ENCODE measurements around the gene TSPAN7.

TSPAN7 gene

GRCh38 chrX:38561126-38561868 is at the start of gene TSPAN7:
TSS of gene TSPAN7 (plus strand) at chrX:38561542. CDS start at chrX:38561547, 5 bp downstream.
- peak; percentile 90 for DNase-seq

DNA sequence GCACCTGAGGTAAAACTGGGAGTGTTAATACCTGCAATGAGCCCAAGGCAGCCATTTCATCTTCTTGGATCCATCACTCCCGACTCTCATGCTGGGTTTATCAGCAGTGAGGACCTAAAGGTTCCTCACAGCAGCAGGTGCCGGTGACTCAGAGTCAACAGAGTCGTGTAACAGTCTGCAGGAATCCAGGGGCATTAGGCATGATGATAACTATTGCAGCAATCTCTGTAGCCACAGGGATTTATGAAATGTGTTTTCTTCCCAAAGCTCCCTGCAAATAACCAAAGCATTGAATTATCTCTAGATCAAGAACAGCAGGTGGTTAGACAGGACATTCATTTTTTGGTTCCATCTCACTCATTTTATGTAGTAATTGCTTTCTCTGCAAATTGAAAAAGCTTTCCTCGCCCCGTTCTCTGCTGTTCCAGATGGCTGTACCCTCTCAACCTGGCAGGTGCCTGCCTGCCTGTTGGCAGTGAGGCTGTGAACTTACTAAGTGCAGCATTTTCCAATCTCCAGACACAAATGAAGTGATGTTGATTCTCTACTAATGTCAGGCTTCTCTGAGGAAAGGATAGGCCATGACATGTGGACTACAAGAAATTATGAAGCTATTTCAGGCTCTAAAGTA is 48.1 kb upstream of the TSPAN7 start:
- no peak for DNase-seq

GRCh38 chrX:38514016-38514854 is 47.1 kb upstream of the TSPAN7 start:
- DNase-seq: no peak

GRCh38 chrX:38515291-38515690 is 46.1 kb upstream of the TSPAN7 start:
- no peak for DNase-seq

DNA sequence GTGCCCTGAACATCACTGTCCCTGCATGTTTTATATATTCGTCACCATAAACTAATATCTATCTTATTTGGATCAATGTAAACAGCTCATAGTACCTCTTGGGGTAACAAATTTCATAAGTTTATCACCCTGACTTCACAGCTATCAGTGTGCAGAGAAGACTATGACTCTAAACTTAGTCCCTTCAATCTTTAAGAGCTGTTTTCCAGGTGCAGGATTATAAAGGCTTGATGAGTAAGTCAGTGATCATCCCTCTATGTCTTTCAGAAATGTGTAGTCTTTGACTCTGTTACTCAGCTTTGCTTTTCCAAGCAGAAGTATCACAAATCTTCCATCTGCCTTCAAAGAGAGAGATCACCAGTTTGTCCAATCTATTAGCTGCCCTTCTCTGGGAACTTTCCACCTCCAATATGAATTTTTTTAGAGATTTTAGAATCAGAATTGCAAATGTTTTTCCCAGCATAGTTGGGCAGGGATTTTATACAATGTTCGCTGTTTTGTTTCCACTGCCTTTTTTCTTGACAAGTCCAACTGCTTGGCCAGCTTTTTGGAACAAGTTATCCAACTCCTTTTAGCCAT is 45.1 kb upstream of the TSPAN7 start:
- DNase-seq: no peak

- DNase-seq: no peak
Observed at GRCh38 chrX:38519651-38520050, 41.7 kb upstream of the TSPAN7 start.

GRCh38 chrX:38538134-38538533 is 23.2 kb upstream of the TSPAN7 start:
- DNase-seq: no peak

GRCh38 chrX:38539748-38540147 is 21.6 kb upstream of the TSPAN7 start:
- DNase-seq: no peak

- no peak for DNase-seq
Observed at GRCh38 chrX:38548508-38548907, 12.8 kb upstream of the TSPAN7 start.

- DNase-seq: no peak
Observed at GRCh38 chrX:38552721-38553120, 8.6 kb upstream of the TSPAN7 start.

GRCh38 chrX:38558686-38559085 is 2.7 kb upstream of the TSPAN7 start:
- DNase-seq: no peak

DNA sequence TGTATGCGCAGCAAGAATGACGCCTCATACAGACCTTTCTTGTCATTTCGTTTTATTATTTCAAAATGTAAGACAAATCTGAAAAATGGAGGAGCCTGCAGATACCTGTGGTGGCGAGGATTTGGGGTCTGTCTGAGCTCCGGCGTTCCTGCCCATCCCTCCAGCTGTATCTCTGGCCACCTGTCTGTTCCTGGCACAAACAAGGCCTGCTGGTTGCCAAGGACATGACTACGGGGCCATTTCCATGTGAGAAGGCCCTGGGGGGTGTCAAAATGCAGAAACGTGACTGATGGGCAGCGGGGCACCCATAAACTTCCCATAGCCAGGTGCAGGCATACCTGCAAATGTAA is 591 bp upstream of the TSPAN7 start:
- DNase-seq: no peak

DNA sequence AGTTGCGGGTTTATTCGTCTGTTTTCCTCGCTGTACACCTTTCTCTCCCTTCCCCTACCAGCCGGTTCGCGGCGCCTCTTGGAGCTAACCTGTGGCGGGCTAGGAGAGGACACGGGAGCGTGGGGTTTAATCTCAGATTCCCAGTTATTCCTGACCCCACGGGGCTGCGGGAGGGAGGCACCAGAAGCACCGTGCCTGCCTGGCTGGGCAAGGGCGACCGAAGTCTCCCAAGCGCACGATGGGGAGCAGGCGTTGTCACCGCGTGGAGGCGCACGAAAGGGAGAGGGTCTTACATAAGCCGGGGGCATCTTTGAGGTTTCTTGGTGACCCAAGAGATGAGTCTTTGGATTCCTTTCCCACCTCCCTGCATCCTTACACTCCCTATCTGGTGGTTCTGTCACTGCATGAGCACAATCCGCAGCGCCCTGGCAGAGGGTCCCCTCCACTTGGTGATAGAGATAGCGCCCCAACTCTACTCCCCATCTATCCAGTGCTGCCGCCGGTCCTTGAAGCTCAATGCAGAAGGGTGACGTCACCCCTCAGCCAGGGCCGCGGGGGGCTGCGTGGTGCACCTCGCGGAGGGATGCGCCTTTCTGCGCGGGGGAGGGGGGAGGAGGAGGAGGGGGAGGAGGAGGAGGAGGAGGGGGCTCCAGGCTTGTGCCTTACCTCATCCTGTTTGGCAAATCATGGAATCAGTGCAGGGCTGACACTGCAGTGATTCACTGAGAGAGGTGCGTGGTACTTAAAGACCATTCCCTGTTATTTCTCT is 793 bp downstream of the TSPAN7 start:
- DNase-seq: peak; percentile 61

DNA sequence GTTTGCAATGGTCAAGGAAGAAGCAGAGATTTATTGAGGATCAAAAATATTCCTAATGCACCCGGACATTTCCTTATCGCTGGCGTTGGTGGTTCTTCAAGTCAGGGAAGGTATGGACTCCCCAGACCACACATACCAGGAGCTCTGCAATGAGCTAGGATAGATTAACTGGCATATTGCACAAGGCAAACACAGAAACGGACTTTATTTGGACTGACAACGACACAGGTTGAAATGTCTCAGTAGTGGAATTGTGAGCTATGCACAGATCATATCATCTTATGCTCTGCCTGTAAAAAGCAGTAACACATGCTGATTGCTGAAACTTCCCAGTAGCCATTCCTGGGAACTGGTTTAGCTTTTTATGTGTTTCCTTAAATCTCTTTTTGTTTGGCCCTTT is 1.7 kb downstream of the TSPAN7 start:
- no peak for DNase-seq

- DNase-seq: no peak
Observed at GRCh38 chrX:38570396-38570795, 9.1 kb downstream of the TSPAN7 start.

DNA sequence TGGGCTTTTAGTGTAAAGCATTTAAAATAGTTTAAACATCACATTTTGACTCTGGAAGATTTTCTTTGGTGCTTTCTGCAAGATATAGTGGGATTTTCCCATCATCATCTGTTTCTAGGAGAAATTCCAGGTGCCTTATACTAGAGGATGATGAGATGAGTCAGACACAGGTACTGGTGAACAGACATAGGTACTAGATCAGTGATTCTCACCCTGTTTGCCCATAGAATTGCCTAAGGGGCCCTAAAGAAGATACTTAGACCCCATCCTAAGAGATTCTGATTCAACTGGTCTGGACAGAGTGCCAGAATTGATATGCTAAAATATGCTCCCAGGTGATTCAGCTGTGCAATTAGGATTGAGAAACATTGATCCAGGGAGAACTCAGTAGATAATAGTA is 9.7 kb downstream of the TSPAN7 start:
- DNase-seq: no peak

GRCh38 chrX:38574858-38575257 is 13.5 kb downstream of the TSPAN7 start:
- no peak for DNase-seq

GRCh38 chrX:38575888-38576287 is 14.5 kb downstream of the TSPAN7 start:
- DNase-seq: no peak

DNA sequence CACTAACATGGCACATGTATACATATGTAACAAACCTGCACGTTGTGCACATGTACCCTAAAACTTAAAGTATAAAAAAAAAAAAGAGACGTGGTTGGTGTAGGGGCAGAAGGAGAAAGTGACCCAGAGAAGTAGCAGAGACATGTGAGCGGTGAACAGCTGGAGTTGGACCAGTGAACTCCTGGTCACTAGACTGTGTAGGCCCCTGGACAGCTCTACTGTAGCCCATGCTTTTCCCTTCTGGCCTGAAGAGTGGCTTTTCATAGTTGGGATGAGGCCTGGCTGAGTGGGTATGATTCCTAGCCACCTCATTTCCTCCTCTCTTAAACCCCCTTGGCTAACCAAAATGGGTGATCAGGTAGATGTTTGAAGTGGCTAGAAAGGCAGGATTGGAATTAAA is 16.4 kb downstream of the TSPAN7 start:
- DNase-seq: no peak

DNA sequence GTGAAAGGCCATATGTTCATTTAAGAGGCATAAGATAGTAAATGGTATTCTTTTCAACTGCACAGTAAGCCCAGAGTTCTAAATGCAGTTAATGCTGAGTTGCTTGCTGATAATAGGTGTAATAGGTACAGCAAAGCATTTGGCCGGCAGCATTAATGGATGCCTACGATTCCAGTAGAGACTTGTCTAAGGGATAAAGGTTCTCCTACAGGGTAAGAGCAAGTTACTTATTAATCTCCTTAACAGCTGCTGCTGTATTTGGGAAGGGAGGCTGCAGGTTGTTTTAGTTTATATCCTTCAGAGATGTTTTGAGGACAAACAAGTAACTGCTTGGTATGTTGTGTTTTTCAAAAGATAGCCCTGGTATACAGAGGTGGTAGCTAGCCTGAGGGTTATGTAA is 16.8 kb downstream of the TSPAN7 start:
- DNase-seq: no peak

DNA sequence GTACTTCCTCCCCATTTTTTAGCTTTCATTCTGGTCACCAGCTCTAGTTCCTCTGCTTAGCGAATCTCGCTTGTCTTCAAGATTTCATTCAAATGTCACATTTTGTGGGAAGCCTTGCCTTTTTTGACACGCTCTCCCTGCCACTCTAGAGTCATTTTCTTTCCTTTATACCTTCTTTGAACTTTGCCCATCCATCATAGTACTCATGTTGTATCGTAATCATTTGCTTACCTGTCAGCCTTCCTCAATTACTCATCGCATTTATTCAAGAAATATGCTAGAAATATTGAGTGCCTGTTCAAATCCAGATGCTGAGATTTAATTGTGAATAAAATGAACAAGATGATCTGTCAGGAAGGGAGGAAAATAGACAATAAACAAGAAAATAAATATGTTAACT is 21.8 kb downstream of the TSPAN7 start:
- no peak for DNase-seq

DNA sequence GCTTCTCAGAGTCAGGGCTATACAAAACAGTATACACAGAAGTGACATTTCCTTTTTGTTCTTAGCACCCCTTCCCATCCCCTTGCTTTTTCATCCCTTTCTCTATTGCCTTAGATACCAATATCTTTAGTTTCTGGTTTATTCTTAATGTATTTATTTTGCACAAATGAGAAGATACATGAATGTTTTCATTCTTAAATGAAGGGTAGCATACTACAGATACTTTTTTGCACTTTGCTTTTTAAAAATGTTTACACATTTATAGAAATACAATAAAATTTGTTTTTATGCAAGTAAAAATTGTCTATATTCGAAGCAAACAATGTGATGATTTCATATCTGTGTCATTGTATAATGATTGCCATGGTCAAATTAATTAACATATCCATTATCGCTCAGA is 33.1 kb downstream of the TSPAN7 start:
- DNase-seq: no peak

- DNase-seq: no peak
Observed at GRCh38 chrX:38595801-38596200, 34.5 kb downstream of the TSPAN7 start.
